ENCODE results near the gene SLC8A3. TPM values are rescaled to one million over a fixed set of nuclear protein-coding genes. Genes with fewer than 3 reads are reported as not detected.

Gene SLC8A3
- polyA plus RNA-seq, 1 of the 3 experiments (the other 2 are of a cell fraction), result 0.26 TPM

- H3K9me3 ChIP-seq, result no peaks in the 10 kb centered on the region
- H3K4me2 ChIP-seq, result no peak overlapping the region
- no peaks in the 10 kb centered on the region for H3K79me2 ChIP-seq (ENCODE audit: insufficient read depth)
- no peaks in the 10 kb centered on the region for H3K27me3 ChIP-seq (ENCODE audit: insufficient read depth)
- TF ChIP-seq MAX (IDR thresholded peaks at IDR 0.05; ENCODE audit: low read depth), result no peak
- no peak for TF ChIP-seq GATA2 (CRISPR knock-in tag; IDR thresholded peaks at IDR 0.05)
- no peak for TF ChIP-seq JUND (IDR thresholded peaks at IDR 0.05)
- TF ChIP-seq CHD2 (IDR thresholded peaks at IDR 0.05; ENCODE audit: low read length, partially characterized antibody), result no peak
- no peak for TF ChIP-seq FOSL2 (IDR thresholded peaks at IDR 0.05; ENCODE audit: borderline replicate concordance, low read depth)
- no peak for TF ChIP-seq POLR2AphosphoS5 (IDR thresholded peaks at IDR 0.05; ENCODE audit: low read depth, low read length)
- TF ChIP-seq USF1 (IDR thresholded peaks at IDR 0.05; ENCODE audit: borderline replicate concordance, low read depth), result no peak
- no peak for TF ChIP-seq RFX5 (IDR thresholded peaks at IDR 0.05; ENCODE audit: low read length)
- no peak for TF ChIP-seq RAD21 (IDR thresholded peaks at IDR 0.05; ENCODE audit: low read length)
- TF ChIP-seq SIN3A (IDR thresholded peaks at IDR 0.05; ENCODE audit: borderline replicate concordance, low read depth, low read length), result no peak
- no peak for TF ChIP-seq NRF1 (IDR thresholded peaks at IDR 0.05; ENCODE audit: low read depth, low read length)
- no peak for TF ChIP-seq FOXM1 (IDR thresholded peaks at IDR 0.05; ENCODE audit: low read depth)
- TF ChIP-seq IRF3 (IDR thresholded peaks at IDR 0.05; ENCODE audit: low read depth, low read length), result no peak
- TF ChIP-seq FOXJ3 (CRISPR knock-in tag; IDR thresholded peaks at IDR 0.05), result no peak
- no peak for TF ChIP-seq EZH2phosphoT487 (IDR thresholded peaks at IDR 0.05; ENCODE audit: borderline replicate concordance, low read depth)
- H4K20me1 ChIP-seq (ENCODE audit: insufficient read depth), result no peaks in the 10 kb centered on the region
- H3K4me1 ChIP-seq (ENCODE audit: control insufficient read depth in 1 of 2, insufficient read depth in 2 of 2, low read depth in 1 of 2, low read length in 1 of 2), result peaks cover 0 to 3% of the 10 kb centered on the region in 2 experiments; a peak in 1 of 4 replicates
- ChIA-PET CTCF (interaction anchor here (0.6 to 1.9 kb wide), 3 partner anchors 11 to 91 kb away, joined by 3 to 6 read pairs (median 5); no protein-coding TSS in a partner anchor), POLR2A (no interaction called here)
- H3K27ac ChIP-seq (ENCODE audit: low read depth in 2 of 2, low read length in 1 of 2), result no peak overlapping the region
- peaks cover 0 to 2% of the 10 kb centered on the region in 2 experiments for H3K36me3 ChIP-seq (replicated peaks in 1 of 2; ENCODE audit: control insufficient read depth in 1 of 2, insufficient read depth in 2 of 2, low read length in 1 of 2)
- no peak overlapping the region for H3K4me3 ChIP-seq (ENCODE audit: low read depth in 2 of 2, low read length in 1 of 2)
- no peak for DNase-seq
- no peak overlapping the region for H3K9ac ChIP-seq
- no peaks in the 10 kb centered on the region for H3F3A ChIP-seq (replicated peaks; ENCODE audit: insufficient read depth)
- no peak overlapping the region for H2AFZ ChIP-seq (ENCODE audit: low read depth)
- 18% methylated on average over 3 of the region's 3 CpGs for WGBS (ENCODE audit: low lambda C conversion rate)
- no peaks in the 10 kb centered on the region for H3K9me2 ChIP-seq
Observed at GRCh38 chr14:70137788-70138187, 51.0 kb downstream of the SLC8A3 start.

- H3K9me2 ChIP-seq, result no peaks in the 10 kb centered on the region
- H3K79me2 ChIP-seq (ENCODE audit: insufficient read depth), result no peaks in the 10 kb centered on the region
- no peak for TF ChIP-seq RFX5 (IDR thresholded peaks at IDR 0.05; ENCODE audit: low read length)
- no peak for TF ChIP-seq YY1 (IDR thresholded peaks at IDR 0.05; ENCODE audit: low read depth)
- no peak for TF ChIP-seq USF2 (IDR thresholded peaks at IDR 0.05; ENCODE audit: borderline replicate concordance, low read depth, low read length)
- no peak for TF ChIP-seq MXI1 (IDR thresholded peaks at IDR 0.05; ENCODE audit: low read depth, low read length)
- no peak overlapping the region for H2AFZ ChIP-seq (ENCODE audit: low read depth)
- no peak overlapping the region; a peak in 1 of 4 replicates for H3K27ac ChIP-seq (ENCODE audit: low read depth in 2 of 2, low read length in 1 of 2)
- H3K4me1 ChIP-seq (ENCODE audit: control insufficient read depth in 1 of 2, insufficient read depth in 2 of 2, low read depth in 1 of 2, low read length in 1 of 2), result peaks cover 0 to 6% of the 10 kb centered on the region in 2 experiments; a peak in 1 of 4 replicates
- no peak overlapping the region for H3K9ac ChIP-seq
- no peak for DNase-seq
- H3F3A ChIP-seq (replicated peaks; ENCODE audit: insufficient read depth), result no peaks in the 10 kb centered on the region
- no peaks in the 10 kb centered on the region for H3K9me3 ChIP-seq
- no peak overlapping the region for H3K4me3 ChIP-seq (ENCODE audit: low read depth in 2 of 2, low read length in 1 of 2)
- H3K4me2 ChIP-seq, result no peak overlapping the region
- no peaks in the 10 kb centered on the region for H3K36me3 ChIP-seq (replicated peaks in 1 of 2; ENCODE audit: control insufficient read depth in 1 of 2, insufficient read depth in 2 of 2, low read length in 1 of 2)
- H3K27me3 ChIP-seq (ENCODE audit: insufficient read depth), result no peaks in the 10 kb centered on the region
- no peaks in the 10 kb centered on the region for H4K20me1 ChIP-seq (ENCODE audit: insufficient read depth)
- ChIA-PET CTCF (interaction anchor here (0.9 to 1.3 kb wide), 2 partner anchors 15 to 60 kb away, joined by 3 read pairs; no protein-coding TSS in a partner anchor), POLR2A (no interaction called here)
- 25% methylated on average over 2 of the region's 2 CpGs for WGBS (ENCODE audit: low lambda C conversion rate)
Observed at GRCh38 chr14:70133461-70133860, 55.3 kb downstream of the SLC8A3 start.

All from SK-N-SH (cell line).